Suppressor macrophage treated with lipopolysaccharide for 4 hours (primary cell): ENCODE measurements around the gene C17orf100.
"Not testable (repeated sequence)": the region's sequence is repeated elsewhere in the genome, so short reads cannot be mapped to it uniquely, and the experiment has no call there.

Experiments used
- DNase-seq: peaks from one replicate; pipeline ENCODE4 v3.0.0-alpha.2; 2020

C17orf100 gene

DNA sequence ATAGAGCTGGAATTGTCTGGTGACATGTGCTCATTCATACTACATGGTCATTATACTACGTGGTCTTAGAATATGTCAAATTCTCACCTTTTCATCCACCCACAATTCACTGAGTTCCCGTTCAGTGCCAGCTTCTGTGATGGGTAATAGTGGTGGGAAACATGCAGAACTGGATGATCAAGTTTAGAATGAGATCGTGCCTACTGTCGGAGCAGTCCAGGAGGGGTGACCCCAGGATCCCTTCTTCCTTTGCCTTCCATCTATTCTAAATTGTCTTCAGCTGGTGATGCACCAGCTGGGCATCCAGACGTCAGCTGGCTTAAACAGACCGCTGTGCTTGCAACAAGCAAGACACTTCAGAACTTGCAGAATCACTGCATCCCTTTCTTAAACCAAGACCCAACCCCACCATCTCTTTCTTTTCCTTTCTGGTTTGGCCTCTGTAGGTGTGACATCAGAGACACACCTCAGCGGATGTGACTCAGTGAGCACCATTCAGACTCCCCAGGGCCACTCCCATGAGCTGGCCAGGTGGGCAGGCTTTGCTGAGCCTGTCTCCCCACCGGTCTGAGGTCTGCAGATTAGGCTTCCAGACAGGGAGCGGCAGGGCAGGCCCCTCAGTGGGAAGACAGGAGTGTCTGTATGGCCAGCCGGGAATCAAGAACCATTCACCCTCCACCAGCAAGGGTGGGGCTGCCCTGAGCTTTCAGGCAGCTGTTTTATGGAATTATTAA lies 18.1 kb downstream of the C17orf100 start:
- DNase-seq, result no peak

DNA sequence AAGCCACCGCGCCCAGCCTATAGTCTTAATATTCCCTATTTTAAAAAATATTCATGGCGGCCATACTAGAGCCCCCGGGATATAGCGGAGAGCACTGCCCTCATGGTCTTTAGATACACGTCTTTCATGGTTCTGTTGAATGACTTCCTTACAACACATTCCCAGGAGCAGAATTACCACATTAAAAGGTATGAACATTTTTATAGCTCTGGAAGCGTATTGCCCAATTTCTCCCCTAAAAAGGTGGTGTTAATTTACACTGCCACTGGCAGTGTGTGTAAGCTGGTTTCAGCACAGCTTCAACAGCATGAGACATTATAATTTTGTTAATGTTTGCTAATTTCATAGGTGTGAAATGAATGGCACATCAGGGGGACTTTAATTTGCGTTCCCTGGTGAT lies 19.0 kb downstream of the C17orf100 start:
- DNase-seq, result no peak

DNA sequence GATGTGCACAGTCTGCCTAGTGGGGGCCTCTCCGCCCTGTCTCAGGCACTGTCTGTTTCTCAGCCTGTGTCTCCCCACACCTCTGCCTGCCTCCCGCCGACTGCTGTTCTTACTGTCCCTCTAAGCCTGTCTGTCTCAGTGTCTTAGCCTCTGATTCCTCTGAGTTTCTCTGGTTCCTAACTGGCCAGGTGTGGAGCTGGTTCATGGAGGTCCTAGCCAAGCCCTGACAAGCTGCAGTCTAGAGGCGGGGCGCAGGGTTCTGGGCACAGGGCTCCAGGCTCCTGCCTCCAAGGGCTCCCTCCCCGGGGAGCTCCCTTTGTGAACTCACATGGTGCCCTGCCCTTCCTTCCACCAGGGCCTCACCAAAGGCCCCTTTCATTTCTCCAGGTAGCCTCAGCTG lies 19.4 kb downstream of the C17orf100 start:
- DNase-seq, result no peak

DNA sequence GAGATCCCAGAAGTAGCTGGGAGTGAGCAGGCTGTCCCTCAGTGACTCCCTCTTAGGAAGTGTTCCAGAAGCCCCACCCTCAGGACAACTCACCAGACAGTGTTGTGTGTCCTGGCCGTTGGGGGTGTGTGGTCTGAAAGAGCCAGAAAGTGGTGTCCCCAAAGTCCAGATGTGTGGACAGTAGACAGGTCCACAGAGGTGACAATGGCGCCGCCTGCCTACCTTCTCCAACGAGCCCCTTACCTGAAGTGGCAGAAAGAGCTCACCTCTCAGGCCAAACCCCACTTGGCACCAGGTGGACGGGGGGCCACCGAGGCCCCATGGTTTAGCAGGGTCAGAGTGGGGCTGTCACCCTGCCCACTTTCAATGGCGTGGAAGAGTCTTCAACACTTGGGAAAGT lies 19.9 kb downstream of the C17orf100 start:
- DNase-seq, result no peak

DNA sequence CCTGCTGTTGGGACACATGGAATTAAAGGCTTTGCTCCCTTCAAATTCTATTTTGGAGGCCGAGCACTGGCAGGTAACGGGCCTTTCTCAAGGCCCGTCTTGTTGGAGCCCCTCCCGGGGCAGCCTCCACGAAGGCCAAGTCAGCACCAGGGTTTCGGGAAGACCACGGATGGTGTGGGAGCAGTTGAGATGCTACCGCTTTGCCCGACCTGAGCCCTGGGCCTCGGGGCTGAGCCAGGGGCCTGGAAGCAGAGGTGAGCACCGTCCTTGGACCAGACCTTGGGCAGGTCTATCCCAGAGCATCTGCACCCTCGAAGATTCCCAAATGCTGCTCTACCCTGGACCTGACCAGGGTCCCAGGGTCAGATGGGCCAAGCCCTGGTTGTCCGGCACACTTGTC lies 23.0 kb downstream of the C17orf100 start:
- no peak for DNase-seq

DNA sequence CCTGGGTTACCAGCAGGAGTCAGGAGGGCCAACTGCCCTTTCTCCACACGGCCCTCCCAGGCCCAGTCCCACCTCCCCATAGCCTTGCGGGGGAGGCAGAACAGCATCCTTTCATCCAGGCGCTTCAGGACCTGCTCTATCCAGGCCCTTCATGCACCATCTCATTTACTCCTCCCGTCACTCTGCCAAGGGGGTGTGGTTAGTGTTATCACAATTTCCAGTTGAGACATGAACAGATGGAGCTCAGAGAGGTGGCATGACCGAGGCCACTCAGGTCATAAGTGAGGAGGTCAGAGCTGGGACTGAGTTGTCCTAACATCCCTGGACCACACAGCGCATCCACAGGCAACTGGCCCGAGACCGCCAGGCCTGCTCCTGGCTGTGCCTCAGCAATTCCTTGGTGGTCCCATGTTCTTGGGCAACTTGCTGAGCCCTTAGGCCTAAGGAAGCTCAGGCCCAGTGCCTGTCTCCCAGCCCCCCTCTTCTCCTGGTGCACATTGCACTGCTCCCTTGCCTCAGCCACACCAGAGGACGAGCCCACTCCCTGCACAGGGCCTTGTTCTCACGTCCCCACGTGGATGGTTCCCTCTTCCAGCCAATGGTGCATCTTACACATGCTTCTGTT lies 23.8 kb downstream of the C17orf100 start:
- no peak for DNase-seq

DNA sequence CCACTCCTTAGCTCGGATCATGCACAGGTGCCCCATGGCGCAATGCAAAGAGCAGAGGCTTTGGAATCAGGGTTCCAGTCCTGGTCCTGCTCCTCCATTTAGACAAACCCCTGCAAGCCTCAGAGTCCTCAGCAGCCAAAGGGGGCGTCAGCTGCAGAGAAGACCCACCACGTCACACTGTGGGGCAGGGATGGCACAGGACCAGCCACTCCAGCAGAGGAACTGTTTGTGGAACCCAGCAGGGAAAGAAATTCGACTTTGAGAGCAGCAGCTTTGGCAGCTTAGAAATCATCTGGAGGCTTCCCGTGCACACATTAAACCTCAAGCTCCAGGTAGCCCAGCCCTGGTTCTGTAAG lies 25.2 kb downstream of the C17orf100 start:
- no peak for DNase-seq

DNA sequence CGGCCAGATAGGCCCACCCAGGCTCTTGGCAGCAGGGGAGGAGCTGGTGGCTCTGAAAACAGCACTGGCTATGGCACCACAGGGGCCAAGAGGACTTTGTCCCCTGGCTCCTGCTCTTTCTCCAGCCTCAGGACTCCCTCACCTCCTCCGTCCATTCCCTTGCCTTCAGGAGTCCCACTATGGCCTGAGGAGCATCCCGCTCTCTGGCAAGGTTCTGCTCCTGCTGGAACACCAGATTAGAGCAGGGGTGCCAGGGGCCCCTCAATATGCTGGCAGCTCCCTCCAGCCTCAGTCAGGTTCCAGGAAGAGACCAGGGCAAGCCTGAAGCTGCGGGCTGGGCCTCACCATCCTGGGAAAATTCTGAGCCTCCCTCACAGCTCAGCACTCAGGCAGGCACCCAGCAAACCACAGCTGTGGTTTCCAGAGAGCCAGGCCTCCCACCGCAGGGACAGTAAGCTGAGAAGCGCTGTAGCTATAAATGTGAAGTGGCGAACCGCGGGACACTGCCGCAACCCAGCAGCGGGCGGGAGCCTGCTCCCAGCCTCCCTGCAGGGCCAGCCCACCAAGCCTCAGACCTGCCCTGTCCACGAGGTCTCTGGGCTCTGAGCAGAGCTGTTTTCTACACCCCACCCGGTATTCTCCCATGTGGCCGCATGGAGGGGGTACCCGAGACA lies 25.7 kb downstream of the C17orf100 start:
- DNase-seq, result no peak

DNA sequence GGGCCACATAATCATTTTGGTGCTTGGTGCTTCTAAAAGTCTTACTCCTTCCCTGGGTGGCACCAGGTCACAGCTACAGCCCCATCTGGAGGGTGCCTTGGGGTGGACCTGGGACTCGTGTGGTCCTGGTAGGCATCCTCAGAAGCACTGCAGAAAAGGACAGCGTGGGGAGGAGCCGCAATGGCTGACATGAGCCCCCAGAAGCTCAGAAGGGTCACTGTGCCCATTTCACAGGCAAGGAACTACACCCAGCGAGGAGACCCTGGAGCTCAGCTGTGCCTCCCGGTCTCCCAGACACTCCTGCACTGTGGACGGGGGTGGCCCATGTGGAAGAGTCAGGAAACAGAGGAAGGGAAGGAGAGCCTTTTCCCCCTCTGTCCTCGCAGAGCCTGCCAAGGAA lies 26.4 kb downstream of the C17orf100 start:
- DNase-seq, result no peak

DNA sequence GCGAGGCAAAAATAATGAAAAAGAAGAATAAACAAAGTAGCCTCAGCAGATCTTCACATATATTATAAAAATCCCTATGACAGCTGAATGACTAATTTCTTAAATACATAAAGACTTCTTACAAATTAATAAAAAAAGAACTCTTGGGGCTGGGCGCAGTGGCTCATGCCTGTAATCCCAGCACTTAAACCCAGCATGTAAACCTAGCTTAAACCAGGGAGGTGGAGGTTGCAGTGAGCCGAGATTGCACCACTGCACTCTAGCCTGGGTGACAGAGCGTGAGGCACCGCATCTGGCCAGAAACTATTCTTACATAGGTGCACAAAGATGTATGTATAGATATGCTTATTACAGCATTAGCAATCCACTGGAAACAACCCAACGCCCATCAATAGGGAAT lies 27.7 kb downstream of the C17orf100 start:
- DNase-seq, result no peak

DNA sequence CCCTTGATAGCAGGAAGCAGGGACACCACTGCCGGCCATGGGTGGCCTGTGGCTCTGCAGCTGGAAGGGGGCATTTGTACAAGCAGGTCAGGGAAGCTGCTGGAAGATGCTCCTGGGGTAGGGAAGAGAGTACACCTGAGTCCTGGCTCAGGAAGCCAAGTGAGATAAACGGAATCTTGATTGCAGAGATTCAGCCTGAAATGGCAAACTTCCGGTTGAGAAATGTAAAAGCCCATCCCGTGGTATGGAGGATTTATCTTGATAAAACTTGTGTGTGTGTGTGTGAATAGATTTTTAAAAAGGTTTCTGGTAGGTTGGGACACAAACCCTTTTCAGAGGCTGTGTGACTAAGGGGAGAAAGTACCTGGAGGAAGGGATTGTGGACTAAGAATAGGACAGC lies 29.6 kb downstream of the C17orf100 start:
- no peak for DNase-seq

DNA sequence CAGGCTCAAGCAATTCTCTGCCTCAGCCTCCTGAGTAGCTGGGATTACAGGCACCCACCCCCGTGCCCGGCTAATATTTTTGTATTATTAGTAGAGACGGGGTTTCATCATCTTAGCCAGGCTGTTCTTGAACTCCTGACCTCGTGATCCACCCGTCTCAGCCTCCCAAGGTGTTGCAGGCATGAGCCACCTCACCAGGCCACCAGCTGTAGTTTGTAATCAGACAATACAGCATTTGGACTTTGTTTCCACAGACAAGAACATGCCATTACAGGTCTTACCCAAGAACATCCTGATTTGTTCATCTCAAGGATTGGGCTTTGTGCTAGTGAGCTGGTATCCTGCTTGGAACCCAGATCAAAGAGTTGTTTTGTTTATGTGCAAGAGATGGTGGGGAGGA lies 30.1 kb downstream of the C17orf100 start:
- DNase-seq, result no peak

DNA sequence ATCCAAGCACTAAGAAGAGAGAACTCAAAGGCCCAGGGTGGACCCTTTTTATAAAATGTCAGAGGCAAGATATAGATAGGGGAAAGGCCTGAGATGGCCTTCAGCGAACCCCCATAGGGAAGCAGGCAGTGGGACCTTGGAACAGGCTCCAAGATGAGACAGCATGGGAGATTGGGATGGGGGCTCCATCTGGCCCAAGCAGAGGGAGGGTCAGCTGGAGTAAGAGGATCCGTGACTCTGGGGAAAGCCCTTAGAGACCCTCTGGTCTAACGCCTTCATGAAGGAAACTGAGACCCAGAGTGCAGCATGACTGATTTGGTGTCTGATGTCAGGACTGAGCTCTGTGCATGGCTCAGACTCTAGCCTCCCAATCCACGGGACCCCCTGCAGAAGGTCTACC lies 30.8 kb downstream of the C17orf100 start:
- no peak for DNase-seq

DNA sequence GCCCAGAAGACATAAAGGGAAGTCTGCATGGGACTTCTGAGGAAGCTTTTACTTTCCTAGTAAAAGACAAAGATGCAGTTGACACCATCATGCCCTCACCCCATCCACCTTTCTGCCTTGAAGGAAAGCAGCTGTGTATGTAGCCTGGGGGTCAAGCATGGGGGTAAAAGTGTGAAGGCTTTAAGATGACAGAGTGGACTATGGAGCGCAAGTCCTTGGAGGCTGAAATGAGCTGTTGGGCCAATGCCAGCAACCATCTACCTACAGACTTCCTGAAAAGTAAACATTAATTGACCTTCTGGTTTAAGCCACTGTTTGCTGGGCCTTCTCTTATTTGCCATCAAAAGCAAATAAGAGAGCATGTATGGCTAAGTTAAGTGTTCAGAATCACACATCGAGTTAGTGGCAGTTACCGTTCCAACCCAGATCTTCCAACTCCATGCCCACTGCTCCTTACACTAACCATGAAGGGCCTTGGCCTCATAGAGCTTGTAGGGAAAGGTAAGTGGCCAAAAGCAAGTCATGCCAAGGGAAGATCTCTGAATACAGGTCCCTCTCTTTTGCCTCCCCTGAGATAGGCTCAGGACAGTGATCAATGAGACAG lies 31.6 kb downstream of the C17orf100 start:
- DNase-seq, result no peak

DNA sequence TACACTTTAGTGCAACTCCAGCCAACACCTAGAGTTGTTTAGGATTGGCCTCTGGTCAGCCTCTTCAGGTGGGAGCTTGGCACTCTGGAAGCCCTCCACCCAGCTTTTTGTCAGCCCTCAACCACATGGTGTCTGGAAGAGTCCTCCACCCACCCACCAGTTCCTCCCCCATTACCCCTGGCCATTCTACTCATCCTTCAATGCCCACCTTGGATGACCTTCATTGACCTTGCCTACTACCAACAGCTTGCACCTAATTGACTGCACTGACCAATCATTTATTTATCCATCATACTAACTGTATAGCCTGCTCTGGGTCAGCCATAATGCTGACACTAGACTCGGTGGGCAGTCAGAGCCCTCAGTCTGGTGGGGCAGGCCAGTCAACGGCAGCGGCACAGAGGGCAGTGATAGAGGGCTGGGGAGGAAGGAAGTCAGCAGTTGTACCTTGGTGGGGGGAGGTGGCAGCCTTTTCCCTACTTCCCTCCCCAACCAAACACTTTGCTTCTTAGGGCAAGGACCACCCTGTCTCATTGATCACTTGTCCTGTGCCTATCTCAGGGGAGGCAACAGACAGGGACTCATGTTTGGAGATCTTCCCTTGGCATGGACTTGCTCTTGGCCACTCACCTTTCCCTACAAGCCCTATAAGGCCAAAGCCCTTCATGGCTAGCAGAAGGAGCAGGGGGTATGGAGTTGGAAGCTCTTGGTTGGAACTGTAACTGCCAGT lies 32.3 kb downstream of the C17orf100 start:
- no peak for DNase-seq

DNA sequence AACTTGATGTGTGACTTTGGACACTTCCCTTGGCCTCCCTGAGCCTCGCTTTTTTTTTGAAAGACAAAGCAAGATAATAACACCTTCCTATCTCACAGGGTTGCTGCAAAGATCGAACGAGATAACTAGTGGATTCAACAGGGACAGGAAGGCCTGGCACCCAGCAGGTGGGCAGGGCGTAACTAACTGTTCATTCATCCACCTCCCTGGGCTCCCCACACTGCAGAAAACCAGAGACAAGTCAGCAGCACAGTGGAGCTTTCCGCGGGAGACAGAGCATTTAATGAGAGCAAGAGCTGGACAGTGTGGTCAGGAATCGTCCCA lies 32.9 kb downstream of the C17orf100 start:
- no peak for DNase-seq

DNA sequence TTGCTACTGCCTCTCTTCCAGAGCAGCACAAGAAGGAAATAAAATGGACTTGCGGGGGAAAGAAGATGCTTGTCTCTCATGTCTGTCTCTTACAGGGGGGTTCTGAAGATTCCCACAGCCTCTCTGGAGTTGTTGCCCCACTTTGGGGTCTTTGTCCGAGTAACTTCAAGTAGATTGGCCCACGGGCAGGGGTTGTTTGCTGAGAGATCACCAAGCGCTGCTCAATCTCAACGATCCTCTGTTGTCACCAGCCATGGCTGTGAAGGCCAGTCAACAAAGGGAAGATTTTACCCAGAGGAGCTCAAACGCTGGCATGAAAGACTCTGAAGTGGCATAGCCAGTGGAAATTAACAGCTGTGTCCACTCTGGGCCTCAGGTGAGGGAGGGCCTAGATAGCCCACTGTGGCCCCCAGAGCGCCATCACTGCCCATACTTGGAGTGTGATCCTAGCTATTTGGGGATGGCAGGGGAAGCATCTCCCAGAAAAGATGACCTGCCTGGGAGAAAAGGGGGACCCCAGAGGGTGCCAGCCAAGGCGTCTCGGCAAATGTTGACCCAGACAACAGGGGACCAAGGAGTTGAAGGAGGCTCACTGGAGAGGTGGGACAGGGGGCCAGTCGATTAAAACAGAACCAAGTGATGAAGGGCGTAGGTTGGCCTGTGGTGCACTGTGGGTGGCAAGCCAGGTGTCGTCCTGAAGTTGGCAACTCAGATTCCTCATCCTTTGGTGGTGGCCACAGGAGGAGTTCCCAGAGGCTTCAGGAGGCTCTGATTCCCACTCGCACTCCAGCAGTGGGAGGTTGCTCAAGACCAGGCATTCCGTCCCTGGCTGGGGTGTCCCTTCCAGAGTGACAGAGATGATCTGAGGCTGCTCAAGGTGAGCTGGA lies 33.6 kb downstream of the C17orf100 start:
- DNase-seq, result no peak

DNA sequence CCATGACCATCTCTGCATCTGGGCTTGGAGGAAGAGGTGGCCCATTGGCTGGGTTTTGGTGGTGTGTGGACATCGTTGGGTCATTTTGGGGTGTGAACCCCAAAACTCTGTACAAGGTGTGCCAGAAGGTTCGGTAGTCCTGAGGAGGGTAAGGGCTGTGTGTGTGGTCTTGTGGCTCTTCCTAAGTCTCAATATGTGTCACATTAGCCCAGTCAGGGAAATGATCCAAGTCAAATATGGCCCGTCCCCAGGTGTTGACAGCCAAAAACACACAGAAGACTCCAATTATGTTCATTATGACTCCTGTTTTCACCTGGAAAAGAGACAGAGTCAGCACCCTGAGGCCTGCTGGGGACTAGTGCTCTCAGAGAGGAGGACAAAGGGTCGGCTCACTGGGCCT lies 34.5 kb downstream of the C17orf100 start:
- no peak for DNase-seq

DNA sequence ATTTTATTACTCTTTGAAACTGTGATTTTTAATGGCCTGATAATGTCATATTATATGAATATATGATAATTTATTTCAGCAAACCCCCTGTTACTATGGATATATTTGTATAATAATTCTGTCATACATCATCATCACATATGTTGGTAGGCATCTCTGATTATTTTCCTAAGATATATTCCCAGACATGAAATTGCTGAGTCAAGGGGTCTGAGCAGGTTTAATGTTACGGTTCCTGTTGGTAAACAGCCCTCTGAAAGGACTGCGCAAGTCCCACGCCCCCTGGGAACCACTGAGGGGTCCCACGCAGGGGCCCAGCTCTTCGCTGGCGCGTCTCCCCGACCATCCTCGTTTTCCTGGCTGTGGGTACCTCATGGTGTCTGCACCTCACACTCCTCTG lies 37.4 kb downstream of the C17orf100 start:
- DNase-seq, result no peak

DNA sequence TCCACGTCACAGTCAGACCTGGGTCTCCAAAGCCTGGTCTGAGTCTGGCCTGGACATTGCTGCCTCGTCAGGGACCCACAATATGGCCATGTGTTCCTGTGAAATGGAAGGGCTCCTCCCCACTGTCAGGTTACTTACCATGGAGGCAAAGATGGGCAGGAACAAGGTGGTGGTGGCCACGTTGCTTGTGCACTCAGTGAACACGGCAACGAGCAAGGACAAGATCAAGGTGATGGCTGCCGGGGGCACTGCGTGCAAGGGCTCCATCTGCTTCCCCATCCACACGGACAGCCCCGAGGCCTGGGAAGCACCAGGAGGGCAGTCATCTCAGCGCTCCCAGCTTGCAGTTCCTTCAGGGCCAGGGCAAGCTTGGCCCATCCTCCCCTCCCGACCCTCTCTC lies 39.1 kb downstream of the C17orf100 start:
- no peak for DNase-seq

DNA sequence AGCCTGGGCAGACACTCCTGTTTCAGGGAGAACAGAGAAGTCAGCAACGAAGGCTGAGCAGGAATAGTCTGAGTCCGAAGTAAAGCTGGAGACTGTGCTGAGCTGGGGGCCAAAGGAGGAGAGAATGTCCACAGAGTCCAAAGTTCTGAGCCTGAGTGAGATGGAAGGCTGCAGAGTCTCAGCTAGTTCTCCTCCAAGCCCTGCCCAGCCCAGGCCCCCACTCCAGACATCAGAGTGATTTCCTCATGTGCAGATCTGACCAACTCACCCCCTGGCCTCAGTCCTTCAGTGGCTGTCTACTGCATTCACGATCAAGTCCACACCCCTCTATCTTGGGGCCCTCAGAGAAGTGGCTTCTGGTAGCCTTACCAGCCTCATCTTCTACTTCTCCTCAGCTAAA lies 40.0 kb downstream of the C17orf100 start:
- no peak for DNase-seq

DNA sequence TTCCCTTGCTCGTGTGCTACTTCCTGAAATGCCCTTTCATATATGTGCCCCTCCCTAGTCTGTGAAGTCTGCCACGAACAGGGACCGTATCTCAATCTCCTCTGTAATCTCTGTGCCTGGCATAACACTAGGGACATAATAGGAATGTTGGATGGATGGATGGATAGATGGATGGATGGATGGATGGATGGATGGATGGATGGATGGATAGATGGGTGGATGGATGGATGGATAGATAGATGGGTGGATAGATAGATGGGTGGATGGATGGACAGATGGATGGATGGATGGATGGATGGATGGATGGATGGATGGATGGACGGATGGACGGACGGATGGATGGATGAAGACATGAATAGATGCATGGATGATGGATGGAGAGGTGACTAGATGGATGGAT lies 40.4 kb downstream of the C17orf100 start:
- not testable (repeated sequence) for DNase-seq

DNA sequence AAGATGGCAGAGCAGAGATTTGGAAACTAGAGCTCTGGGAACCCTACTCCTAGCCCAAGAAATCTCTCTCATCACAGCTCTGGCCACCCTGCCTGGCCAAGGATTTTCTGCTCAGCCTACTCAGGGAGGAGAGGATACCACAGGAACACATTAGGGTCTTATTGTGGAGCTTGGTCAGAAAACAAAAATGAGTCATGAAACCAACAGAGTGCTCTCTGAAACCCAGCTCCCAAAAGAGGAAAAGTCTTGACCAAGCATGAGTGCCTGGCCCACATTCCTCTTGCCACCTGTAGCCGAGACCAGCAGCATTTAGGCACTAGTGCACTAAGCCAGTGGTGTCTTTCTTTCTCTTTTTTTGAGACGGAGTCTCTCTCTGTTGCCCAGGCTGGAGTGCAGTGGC lies 43.5 kb downstream of the C17orf100 start:
- DNase-seq, result no peak
